Esophagus squamous epithelium (tissue), 5 donors: ENCODE results near the gene PREP. TPM values are rescaled to one million over a fixed set of nuclear protein-coding genes. Genes with fewer than 3 reads are reported as not detected.

Experiments
- DNase-seq: peaks from one replicate; lab custom pipeline; 2025; lab: John Stamatoyannopoulos, UW
- H3K27ac ChIP-seq, 4 donors: fragments of 200-600 bp; sonication (generic); one replicate each; pipeline ENCODE4 v1.5.1; 2016 to 2019; ENCODE audit warnings: mild to moderate bottlenecking in 1 of 4
- H3K27me3 ChIP-seq, 4 donors: fragments of 200-600 bp; sonication (generic); 1 replicate in 3 of 4; 2 replicates in 1 of 4; pipeline versions ENCODE4 v1.5.1 to v1.6.0; 2017 to 2021; ENCODE audit warnings: antibody characterized with exemption in 1 of 4
- H3K36me3 ChIP-seq, 3 donors: fragments of 200-600 bp; sonication (generic); one replicate each; pipeline ENCODE4 v1.5.1; 2016 to 2019
- H3K4me1 ChIP-seq, 3 donors: fragments of 200-600 bp; sonication (generic); one replicate each; pipeline ENCODE4 v1.5.1; 2017 to 2019
- H3K4me3 ChIP-seq, 4 donors: fragments of 200-600 bp; sonication (generic); 1 replicate in 3 of 4; 2 replicates in 1 of 4; pipeline ENCODE4 v1.5.1; 2016 to 2019; ENCODE audit warnings: mild to moderate bottlenecking in 2 of 4, moderate library complexity in 1 of 4
- H3K9me3 ChIP-seq, 3 donors: fragments of 200-600 bp; sonication (generic); one replicate each; pipeline ENCODE4 v1.5.1; 2016 to 2019
- CTCF ChIP-seq, 6 experiments: fragments of 450-650 bp in 4 of 6; fragments of 200-600 bp in 2 of 6; sonication (generic) in 2 of 6; IDR thresholded peaks; one replicate each; pipeline ENCODE4 v1.5.1; 2016 to 2019; ENCODE audit warnings: antibody characterized with exemption in 6 of 6, mild to moderate bottlenecking in 4 of 6, moderate library complexity in 4 of 6
- POLR2A ChIP-seq, 4 donors: fragments of 450-650 bp; IDR thresholded peaks; one replicate each; pipeline ENCODE4 v1.6.1; 2017; ENCODE audit warnings: antibody characterized with exemption in 4 of 4, mild to moderate bottlenecking in 4 of 4, moderate library complexity in 3 of 4
- WGBS, 2 donors: methylation state at CpG; one replicate each; pipeline ENCODE4 v1.1.5; 2018; 5-methylcytosine and 5-hydroxymethylcytosine counted together
- intact Hi-C: fragments of 100-400 bp; cut with DNase I; formaldehyde crosslinking; loops from one replicate; pipeline ENCODE4 v1.15.0; 2022
- total RNA-seq, 4 donors: library from RNA; depleted of rRNA; stranded (reverse); fragments of >200 nt; gene quantifications; one replicate each; pipeline ENCODE4 v1.1.0, GENCODE V29; 2016
- donor health status: DM: yes; HTN: yes; CAD: no.

PREP gene
- total RNA-seq, 4 donors from 2014 or later = 11.9 to 28.0 (median 19.6) TPM

GRCh38 chr6:105384004-105384403, 18.9 kb downstream of the PREP start:
- peaks cover 0 to 29% (median 0%) of the 10 kb centered on the region in 3 donors for H3K36me3 ChIP-seq
- H3K4me3 ChIP-seq = no peak overlapping the region
- H3K27ac ChIP-seq = no peak overlapping the region
- 65 to 91% methylated on average over 4 to 5 of the region's 6 CpGs for WGBS, 2 donors
- no peak for TF ChIP-seq POLR2A (IDR thresholded peaks at IDR 0.05)
- TF ChIP-seq CTCF (IDR thresholded peaks at IDR 0.05) = no peak
- intact Hi-C loops = no loop called here
- H3K9me3 ChIP-seq = no peaks in the 10 kb centered on the region
- H3K4me1 ChIP-seq = peaks cover 0 to 19% (median 0%) of the 10 kb centered on the region in 3 donors
- DNase-seq = no peak
- no peaks in the 10 kb centered on the region for H3K27me3 ChIP-seq

- Histone ChIP-seq H3K36me3 (peaks cover 0 to 22% (median 0%) of the 10 kb centered on the region in 3 donors), H3K27me3 (no peaks in the 10 kb centered on the region), H3K27ac (no peak overlapping the region), H3K4me3 (no peak overlapping the region), H3K4me1 (peaks cover 0 to 19% (median 0%) of the 10 kb centered on the region in 3 donors), H3K9me3 (no peaks in the 10 kb centered on the region)
- 28 to 60% methylated on average over 4 of the region's 4 CpGs for WGBS, 2 donors
- no peak for TF ChIP-seq POLR2A (IDR thresholded peaks at IDR 0.05)
- no peak for TF ChIP-seq CTCF (IDR thresholded peaks at IDR 0.05)
- intact Hi-C loops = no loop called here
- DNase-seq = no peak
Measured at GRCh38 chr6:105382958-105383357, 19.9 kb downstream of the PREP start.

- TF ChIP-seq CTCF (IDR thresholded peaks at IDR 0.05) = no peak
- TF ChIP-seq POLR2A (IDR thresholded peaks at IDR 0.05) = no peak
- Histone ChIP-seq H3K27me3 (no peaks in the 10 kb centered on the region), H3K9me3 (no peaks in the 10 kb centered on the region), H3K36me3 (peaks cover 0 to 18% (median 0%) of the 10 kb centered on the region in 3 donors), H3K4me1 (peaks cover 0 to 19% (median 0%) of the 10 kb centered on the region in 3 donors), H3K4me3 (no peak overlapping the region), H3K27ac (no peak overlapping the region)
- 28 to 46% methylated on average over 2 of the region's 2 CpGs for WGBS, 2 donors
- DNase-seq = no peak
- intact Hi-C loops = no loop called here
Measured at GRCh38 chr6:105382496-105382895, 20.4 kb downstream of the PREP start.

GRCh38 chr6:105380634-105381033, 22.2 kb downstream of the PREP start:
- WGBS, 2 donors = 77 to 92% methylated on average over 2 of the region's 2 CpGs
- no peaks in the 10 kb centered on the region for H3K9me3 ChIP-seq
- H3K36me3 ChIP-seq = peaks cover 0 to 16% (median 0%) of the 10 kb centered on the region in 3 donors
- intact Hi-C loops = no loop called here
- no peak for DNase-seq
- no peak overlapping the region for H3K4me3 ChIP-seq
- H3K27me3 ChIP-seq = no peaks in the 10 kb centered on the region
- TF ChIP-seq POLR2A (IDR thresholded peaks at IDR 0.05) (no peak), CTCF (IDR thresholded peaks at IDR 0.05) (no peak)
- no peak overlapping the region for H3K27ac ChIP-seq
- H3K4me1 ChIP-seq = peaks cover 0 to 19% (median 0%) of the 10 kb centered on the region in 3 donors

GRCh38 chr6:105375797-105376196, 27.1 kb downstream of the PREP start:
- 94 to 95% methylated on average over 3 of the region's 3 CpGs for WGBS, 2 donors
- Histone ChIP-seq H3K4me1 (peaks cover 0 to 27% (median 11%) of the 10 kb centered on the region in 3 donors), H3K27me3 (no peaks in the 10 kb centered on the region), H3K36me3 (peaks cover 0 to 56% (median 0%) of the 10 kb centered on the region in 3 donors), H3K9me3 (no peaks in the 10 kb centered on the region), H3K4me3 (no peak overlapping the region), H3K27ac (no peak overlapping the region)
- no peak for DNase-seq
- intact Hi-C loops = no loop called here
- TF ChIP-seq POLR2A (IDR thresholded peaks at IDR 0.05) = no peak
- no peak for TF ChIP-seq CTCF (IDR thresholded peaks at IDR 0.05)
